ENCODE data around the gene SERPINA5.
"Not testable (repeated sequence)": the region's sequence is repeated elsewhere in the genome, so short reads cannot be mapped to it uniquely, and the experiment has no call there.

Gene SERPINA5

GRCh38 chr14:94601884-94602391, 20.7 kb downstream of the SERPINA5 start:
- peak; percentile 67 to 73 for DNase-seq (ENCODE audit: low read depth in 2 of 2)

- no peak for DNase-seq (ENCODE audit: low read depth in 2 of 2)
These were observed 21.5 kb downstream of the SERPINA5 start for GRCh38 chr14:94602722-94603121.

- DNase-seq (ENCODE audit: low read depth in 2 of 2) = no peak
These were observed 24.1 kb downstream of the SERPINA5 start for GRCh38 chr14:94605361-94605760.

- DNase-seq (ENCODE audit: low read depth in 2 of 2) = not testable (repeated sequence)
These were observed 27.7 kb downstream of the SERPINA5 start for GRCh38 chr14:94608966-94609365.

- no peak for DNase-seq (ENCODE audit: low read depth in 2 of 2)
These were observed 30.0 kb downstream of the SERPINA5 start for GRCh38 chr14:94611179-94611578.

GRCh38 chr14:94612174-94612573, 30.9 kb downstream of the SERPINA5 start, which contains the start of gene SERPINA3:
TSS of gene SERPINA3 (plus strand) at chr14:94612391. CDS start at chr14:94614442, 2,051 bp downstream.
- DNase-seq (ENCODE audit: low read depth in 2 of 2) = no peak

- DNase-seq (ENCODE audit: low read depth in 2 of 2) = no peak
These were observed 31.6 kb downstream of the SERPINA5 start for GRCh38 chr14:94612580-94613554.

GRCh38 chr14:94613720-94614644, 32.8 kb downstream of the SERPINA5 start:
- no peak for DNase-seq (ENCODE audit: low read depth in 2 of 2)

GRCh38 chr14:94614802-94615201, 33.6 kb downstream of the SERPINA5 start:
- DNase-seq (ENCODE audit: low read depth in 2 of 2) = no peak

GRCh38 chr14:94615254-94615653, 34.0 kb downstream of the SERPINA5 start:
- DNase-seq (ENCODE audit: low read depth in 2 of 2) = no peak

GRCh38 chr14:94615823-94616570, 34.8 kb downstream of the SERPINA5 start:
- DNase-seq (ENCODE audit: low read depth in 2 of 2) = no peak

- DNase-seq (ENCODE audit: low read depth in 2 of 2) = no peak
These were observed 36.2 kb downstream of the SERPINA5 start for GRCh38 chr14:94617366-94617941.

GRCh38 chr14:94617988-94618822, 37.0 kb downstream of the SERPINA5 start:
- no peak for DNase-seq (ENCODE audit: low read depth in 2 of 2)

GRCh38 chr14:94619297-94619696, 38.1 kb downstream of the SERPINA5 start:
- no peak for DNase-seq (ENCODE audit: low read depth in 2 of 2)

- DNase-seq (ENCODE audit: low read depth in 2 of 2) = no peak
These were observed 39.4 kb downstream of the SERPINA5 start for GRCh38 chr14:94620597-94620996.

GRCh38 chr14:94621358-94622134, 40.3 kb downstream of the SERPINA5 start:
- DNase-seq (ENCODE audit: low read depth in 2 of 2) = no peak

- DNase-seq (ENCODE audit: low read depth in 2 of 2) = no peak
These were observed 41.6 kb downstream of the SERPINA5 start for GRCh38 chr14:94622653-94623421.

GRCh38 chr14:94623422-94623809, 42.2 kb downstream of the SERPINA5 start:
- no peak for DNase-seq (ENCODE audit: low read depth in 2 of 2)

All from fibroblast of skin of left quadriceps (primary cell).